H9 (cell line): ENCODE results near the gene MATN1. TPM values are rescaled to one million over a fixed set of nuclear protein-coding genes. Genes with fewer than 3 reads are reported as not detected.

ENCODE experiments used
- DNase-seq: peaks from one replicate; pipeline ENCODE4 v3.0.0-alpha.2; 2017
- H2AFZ ChIP-seq: one replicate; pipeline ENCODE4 v1.6.1; 2013; ENCODE audit warnings: mild to moderate bottlenecking, low read length, control low read depth, moderate library complexity
- H2AK5ac ChIP-seq: 2 replicates; pipeline ENCODE4 v1.6.1; 2013; ENCODE audit warnings: low read length, control low read depth, mixed read lengths; ENCODE audit not compliant: insufficient read length
- H2BK120ac ChIP-seq: one replicate; pipeline ENCODE4 v1.6.1; 2013; ENCODE audit warnings: low read depth, mild to moderate bottlenecking, low read length, control low read depth, inconsistent platforms; ENCODE audit not compliant: poor library complexity, severe bottlenecking
- H2BK12ac ChIP-seq: 2 replicates; pipeline ENCODE4 v1.6.1; 2013; ENCODE audit warnings: low read length, control low read depth, mixed read lengths, low read depth; ENCODE audit not compliant: insufficient read length
- H2BK15ac ChIP-seq: 2 replicates; pipeline ENCODE4 v1.6.1; 2013; ENCODE audit warnings: low read depth, low read length, control low read depth
- H2BK20ac ChIP-seq: one replicate; pipeline ENCODE4 v1.6.1; 2013; ENCODE audit warnings: low read depth, mild to moderate bottlenecking, low read length, control low read depth, inconsistent platforms; ENCODE audit not compliant: poor library complexity, severe bottlenecking
- H2BK5ac ChIP-seq: 2 replicates; pipeline ENCODE4 v1.6.1; 2013; ENCODE audit warnings: low read length, control low read depth, mixed read lengths; ENCODE audit not compliant: insufficient read length
- H3K14ac ChIP-seq: 2 replicates; pipeline ENCODE4 v1.6.1; 2013; ENCODE audit warnings: low read length, control low read depth; ENCODE audit not compliant: insufficient read depth
- H3K18ac ChIP-seq: 2 replicates; pipeline ENCODE4 v1.6.1; 2013; ENCODE audit warnings: low read depth, mild to moderate bottlenecking, mixed read lengths, low read length, control low read depth; ENCODE audit not compliant: insufficient read length
- H3K23ac ChIP-seq: 2 replicates; pipeline ENCODE4 v1.6.1; 2013; ENCODE audit warnings: low read length, control low read depth, mixed read lengths, low read depth; ENCODE audit not compliant: insufficient read length
- H3K23me2 ChIP-seq: 2 replicates; pipeline ENCODE4 v1.6.1; 2013; ENCODE audit warnings: low read depth, mild to moderate bottlenecking, mixed read lengths, low read length, control low read depth; ENCODE audit not compliant: insufficient read length, poor library complexity, severe bottlenecking
- H3K27ac ChIP-seq: 2 replicates; pipeline ENCODE4 v1.5.1; 2013; ENCODE audit warnings: low read length, control low read depth, mixed read lengths, low read depth; ENCODE audit not compliant: insufficient read length
- H3K27me3 ChIP-seq: 2 replicates; pipeline ENCODE4 v1.6.1; 2013; ENCODE audit warnings: low read length, control low read depth, inconsistent platforms; ENCODE audit not compliant: insufficient read depth
- H3K4ac ChIP-seq: 2 replicates; pipeline ENCODE4 v1.6.1; 2013; ENCODE audit warnings: low read depth, mild to moderate bottlenecking, control low read depth, inconsistent platforms, low read length, moderate library complexity
- H3K4me1 ChIP-seq: 2 replicates; pipeline ENCODE4 v1.6.1; 2013; ENCODE audit warnings: low read length, control low read depth, inconsistent platforms; ENCODE audit not compliant: insufficient read depth
- H3K4me2 ChIP-seq: 2 replicates; pipeline ENCODE4 v1.6.1; 2013; ENCODE audit warnings: low read length, control low read depth, mixed read lengths; ENCODE audit not compliant: insufficient read length, insufficient read depth
- H3K56ac ChIP-seq: 2 replicates; pipeline ENCODE4 v1.6.1; 2013; ENCODE audit warnings: low read depth, mild to moderate bottlenecking, mixed read lengths, low read length, control low read depth; ENCODE audit not compliant: insufficient read length
- H3K79me1 ChIP-seq: 2 replicates; pipeline ENCODE4 v1.6.1; 2013; ENCODE audit warnings: low read depth, mild to moderate bottlenecking, moderate library complexity, low read length, control low read depth, inconsistent platforms; ENCODE audit not compliant: insufficient read depth, poor library complexity, severe bottlenecking
- H3K79me2 ChIP-seq: 2 replicates; pipeline ENCODE4 v1.6.1; 2013; ENCODE audit warnings: low read length, control low read depth, inconsistent platforms; ENCODE audit not compliant: insufficient read depth
- H3K9ac ChIP-seq: 2 replicates; pipeline ENCODE4 v1.6.1; 2013; ENCODE audit warnings: low read length, control low read depth, mixed read lengths; ENCODE audit not compliant: insufficient read length; ENCODE audit errors: extremely low read depth
- H3K9me3 ChIP-seq: one replicate; pipeline ENCODE4 v1.6.1; 2013; ENCODE audit warnings: low read depth, low read length, inconsistent platforms; ENCODE audit not compliant: control insufficient read depth
- H3T11ph ChIP-seq: one replicate; pipeline ENCODE4 v1.6.1; 2013; ENCODE audit warnings: mild to moderate bottlenecking, low read length, control low read depth, inconsistent platforms
- H4K20me1 ChIP-seq: one replicate; pipeline ENCODE4 v1.6.1; 2013; ENCODE audit not compliant: control insufficient read depth, insufficient read length, insufficient read depth
- H4K5ac ChIP-seq: 2 replicates; pipeline ENCODE4 v1.6.1; 2013; ENCODE audit warnings: low read depth, mild to moderate bottlenecking, mixed read lengths, low read length, control low read depth; ENCODE audit not compliant: insufficient read length
- H4K8ac ChIP-seq: replicated peaks from 2 replicates; pipeline ENCODE4 v1.6.1; 2013; ENCODE audit warnings: low read length, control low read depth, mixed read lengths, low read depth; ENCODE audit not compliant: insufficient read length
- H4K91ac ChIP-seq: 2 replicates; pipeline ENCODE4 v1.6.1; 2013; ENCODE audit warnings: low read depth, mild to moderate bottlenecking, moderate library complexity, mixed read lengths, low read length, control low read depth; ENCODE audit not compliant: insufficient read length
- H3K27ac Mint-ChIP-seq, 3 experiments: 2 replicates in 2 of 3; 3 replicates in 1 of 3; pipeline ENCODE4 v1.8.0; 2020 to 2021; ENCODE audit warnings: mixed read lengths in 3 of 3, mild to moderate bottlenecking in 1 of 3, moderate library complexity in 1 of 3
- H3K27me3 Mint-ChIP-seq: 2 replicates; pipeline ENCODE4 v1.8.0; 2021; ENCODE audit warnings: low read depth, mild to moderate bottlenecking, moderate library complexity, mixed read lengths
- H3K36me3 Mint-ChIP-seq, 3 experiments: 2 replicates in 2 of 3; 3 replicates in 1 of 3; pipeline ENCODE4 v1.8.0; 2020 to 2021; ENCODE audit warnings: low read depth in 3 of 3, mixed read lengths in 3 of 3; ENCODE audit not compliant: insufficient read depth in 1 of 3
- H3K4me1 Mint-ChIP-seq, 2 experiments: 2 replicates each; pipeline ENCODE4 v1.8.0; 2020; ENCODE audit warnings: mixed read lengths in 2 of 2
- H3K4me3 Mint-ChIP-seq, 2 experiments: 2 replicates in 1 of 2; 3 replicates in 1 of 2; pipeline ENCODE4 v1.8.0; 2020 to 2021; ENCODE audit warnings: mild to moderate bottlenecking in 2 of 2, mixed read lengths in 2 of 2, moderate library complexity in 1 of 2
- H3K9me3 Mint-ChIP-seq, 2 experiments: 2 replicates in 1 of 2; 3 replicates in 1 of 2; pipeline ENCODE4 v1.8.0; 2020; ENCODE audit warnings: mild to moderate bottlenecking in 2 of 2, mixed read lengths in 2 of 2, moderate library complexity in 1 of 2
- CTCF ChIP-seq: fragments of 200-600 bp; sonication (generic); conservative IDR thresholded peaks from 3 replicates; pipeline ENCODE4 v1.8.0; 2021; ENCODE audit warnings: antibody characterized with exemption, mild to moderate bottlenecking
- WGBS: extraction: QIAGEN DNeasy Blood & Tissue Kit; methylation state at CpG from one replicate; pipeline ENCODE4 v1.1.7; 2013; ENCODE audit warnings: missing lambda C conversion rate, low lambda C conversion rate, mixed read lengths; ENCODE audit not compliant: insufficient read length; ENCODE audit errors: extremely low coverage; 5-methylcytosine and 5-hydroxymethylcytosine counted together
- total RNA-seq: library from RNA; stranded (reverse); gene quantifications from 2 replicates; pipeline ENCODE4 v1.2.1, GENCODE V29; 2021

The MATN1 gene
- total RNA-seq, 1 experiment from 2014 or later = not detected

GRCh38 chr1:30725450-30726095 is 2.2 kb upstream of the MATN1 start:
- Mint-ChIP-seq H3K4me1 (peaks cover 16 to 38% of the 10 kb centered on the region in 2 experiments), H3K36me3 (no peaks in the 10 kb centered on the region), H3K27me3 (no peaks in the 10 kb centered on the region; the same call in 1 of the 2 replicates), H3K27ac (0 out of 7 replicates have a peak overlapping the region, but pooled peaks of 1 of the 3 experiments have one; percentile 40), H3K9me3 (no peaks in the 10 kb centered on the region), H3K4me3 (no peak overlapping the region)
- Histone ChIP-seq H3K14ac (no peak overlapping the region), H2AK5ac (no peak overlapping the region), H3K9me3 (no peaks in the 10 kb centered on the region), H3T11ph (no peak overlapping the region), H4K91ac (no peak overlapping the region), H3K23me2 (no peaks in the 10 kb centered on the region), H2BK12ac (no peak overlapping the region), H3K23ac (no peak overlapping the region), H2BK20ac (no peak overlapping the region), H3K4me2 (no peak overlapping the region), H4K8ac (no peak overlapping the region), H3K27me3 (no peaks in the 10 kb centered on the region), H3K4me1 (peaks cover 6% of the 10 kb centered on the region; the same call in 1 of the 2 replicates), H2BK5ac (no peak overlapping the region), H3K56ac (no peak overlapping the region), H4K5ac (no peak overlapping the region), H3K18ac (no peak overlapping the region), H3K4ac (no peak overlapping the region), H2AFZ (no peak overlapping the region), H2BK15ac (no peak overlapping the region), H3K9ac (no peak overlapping the region), H3K79me2 (no peaks in the 10 kb centered on the region), H2BK120ac (no peak overlapping the region), H3K79me1 (no peaks in the 10 kb centered on the region), H4K20me1 (no peaks in the 10 kb centered on the region), H3K27ac (no peak overlapping the region)
- DNase-seq = no peak
- TF ChIP-seq CTCF = no peak
- no CpG with 5 or more reads among the region's 17 CpGs for WGBS
